HEK293 (cell line): ENCODE data around the gene IL9.

Experiments used
- CTCF ChIA-PET: fragments of 350-600 bp; formaldehyde crosslinking; extraction: SDS; loops from one replicate; lab custom pipeline; 2021; ENCODE audit warnings: antibody characterized with exemption; lab: Yijun Ruan, JAX
- POLR2A ChIA-PET: fragments of 300-600 bp; formaldehyde crosslinking; extraction: SDS; loops from one replicate; lab custom pipeline; 2020; ENCODE audit warnings: antibody characterized with exemption, inconsistent platforms; lab: Yijun Ruan, JAX
- H3K27ac ChIP-seq: fragments of 200-500 bp; sonication (Bioruptor generic); 2 replicates; pipeline ENCODE4 v1.5.1; 2014; ENCODE audit warnings: low read depth, low read length, control low read depth, inconsistent platforms; ENCODE audit errors: extremely low read depth
- H3K36me3 ChIP-seq, 2 experiments: fragments of 200-500 bp in 1 of 2; sonication (Bioruptor generic) in 1 of 2; 1 replicate in 1 of 2; 2 replicates in 1 of 2; pipeline ENCODE4 v1.5.1; 2014 to 2017; ENCODE audit warnings: inconsistent platforms in 2 of 2, low read length in 2 of 2; ENCODE audit not compliant: control insufficient read depth in 2 of 2, insufficient read depth in 1 of 2
- H3K4me1 ChIP-seq: fragments of 200-500 bp; sonication (Bioruptor generic); 2 replicates; pipeline ENCODE4 v1.5.1; 2014; ENCODE audit warnings: mild to moderate bottlenecking, low read length, inconsistent platforms; ENCODE audit not compliant: control insufficient read depth, insufficient read depth
- H3K4me3 ChIP-seq: 2 replicates; pipeline ENCODE4 v1.5.1; 2011; ENCODE audit warnings: low read depth, mild to moderate bottlenecking, control low read depth, low read length, moderate library complexity
- H3K9me3 ChIP-seq: fragments of 200-500 bp; sonication (Bioruptor generic); 2 replicates; pipeline ENCODE4 v1.5.1; 2014; ENCODE audit warnings: low read depth, low read length, inconsistent platforms; ENCODE audit not compliant: control insufficient read depth, insufficient read depth
- BCL11A ChIP-seq: fragments of 450-650 bp; formaldehyde crosslinking; IDR thresholded peaks from 2 replicates; pipeline ENCODE4 v1.5.1; 2016; ENCODE audit warnings: low read depth, missing biosample characterization, missing genetic modification characterization
- OVOL3 ChIP-seq: fragments of 450-650 bp; formaldehyde crosslinking; IDR thresholded peaks from 2 replicates; pipeline ENCODE4 v1.5.1; 2016; ENCODE audit warnings: missing biosample characterization, missing genetic modification characterization
- PRDM1 ChIP-seq: fragments of 450-650 bp; formaldehyde crosslinking; IDR thresholded peaks from 2 replicates; pipeline ENCODE4; 2016; ENCODE audit warnings: missing biosample characterization, missing genetic modification characterization
- ZNF133 ChIP-seq: fragments of 450-650 bp; formaldehyde crosslinking; IDR thresholded peaks from 2 replicates; pipeline ENCODE4 v1.5.1; 2016; ENCODE audit warnings: missing biosample characterization, missing genetic modification characterization
- ZNF155 ChIP-seq: fragments of 450-650 bp; formaldehyde crosslinking; IDR thresholded peaks from 2 replicates; pipeline ENCODE4 v1.5.1; 2016; ENCODE audit warnings: missing biosample characterization, missing genetic modification characterization
- ZNF157 ChIP-seq: fragments of 450-650 bp; formaldehyde crosslinking; IDR thresholded peaks from 2 replicates; pipeline ENCODE4 v1.5.1; 2016; ENCODE audit warnings: missing biosample characterization, missing genetic modification characterization
- ZNF175 ChIP-seq: fragments of 450-650 bp; formaldehyde crosslinking; IDR thresholded peaks from 2 replicates; pipeline ENCODE4 v1.5.1; 2016; ENCODE audit warnings: missing biosample characterization, missing genetic modification characterization
- ZNF184 ChIP-seq: fragments of 450-650 bp; IDR thresholded peaks from 2 replicates; pipeline ENCODE4 v1.5.1; 2018; ENCODE audit warnings: missing biosample characterization, mild to moderate bottlenecking, missing genetic modification characterization
- ZNF433 ChIP-seq: fragments of 450-650 bp; formaldehyde crosslinking; IDR thresholded peaks from 2 replicates; pipeline ENCODE4 v1.5.1; 2016; ENCODE audit warnings: missing biosample characterization, missing genetic modification characterization, low read depth
- ZNF510 ChIP-seq: fragments of 450-650 bp; formaldehyde crosslinking; IDR thresholded peaks from 2 replicates; pipeline ENCODE4 v1.5.1; 2018; ENCODE audit warnings: mild to moderate bottlenecking, missing genetic modification characterization, missing biosample characterization; ENCODE audit not compliant: insufficient replicate concordance
- ZNF544 ChIP-seq: fragments of 450-650 bp; formaldehyde crosslinking; IDR thresholded peaks from 2 replicates; pipeline ENCODE4 v1.5.0; 2017; ENCODE audit warnings: missing biosample characterization, missing genetic modification characterization
- ZNF623 ChIP-seq: fragments of 450-650 bp; formaldehyde crosslinking; IDR thresholded peaks from 2 replicates; pipeline ENCODE4 v1.5.1; 2016; ENCODE audit warnings: missing biosample characterization, missing genetic modification characterization
- ZSCAN30 ChIP-seq: fragments of 450-650 bp; IDR thresholded peaks from 2 replicates; pipeline ENCODE4 v1.5.1; 2018; ENCODE audit warnings: missing biosample characterization, mild to moderate bottlenecking, missing genetic modification characterization, moderate library complexity
- TF ChIP-seq, protein P1 (sequence below): fragments of 450-650 bp; formaldehyde crosslinking; IDR thresholded peaks from 2 replicates; pipeline ENCODE4 v1.5.1; 2016; ENCODE audit warnings: missing biosample characterization, missing genetic modification characterization
- TF ChIP-seq, protein P2 (sequence below): fragments of 450-650 bp; IDR thresholded peaks from 2 replicates; pipeline ENCODE4 v1.5.1; 2018; ENCODE audit warnings: missing biosample characterization, missing genetic modification characterization
- TF ChIP-seq, protein P3 (sequence below): fragments of 450-650 bp; formaldehyde crosslinking; IDR thresholded peaks from 2 replicates; pipeline ENCODE4 v1.5.1; 2016; ENCODE audit warnings: missing biosample characterization, missing genetic modification characterization
- TF ChIP-seq, protein P4 (sequence below): fragments of 450-650 bp; IDR thresholded peaks from 2 replicates; pipeline ENCODE4 v1.5.1; 2018; ENCODE audit warnings: missing biosample characterization, mild to moderate bottlenecking, missing genetic modification characterization

Gene IL9

DNA sequence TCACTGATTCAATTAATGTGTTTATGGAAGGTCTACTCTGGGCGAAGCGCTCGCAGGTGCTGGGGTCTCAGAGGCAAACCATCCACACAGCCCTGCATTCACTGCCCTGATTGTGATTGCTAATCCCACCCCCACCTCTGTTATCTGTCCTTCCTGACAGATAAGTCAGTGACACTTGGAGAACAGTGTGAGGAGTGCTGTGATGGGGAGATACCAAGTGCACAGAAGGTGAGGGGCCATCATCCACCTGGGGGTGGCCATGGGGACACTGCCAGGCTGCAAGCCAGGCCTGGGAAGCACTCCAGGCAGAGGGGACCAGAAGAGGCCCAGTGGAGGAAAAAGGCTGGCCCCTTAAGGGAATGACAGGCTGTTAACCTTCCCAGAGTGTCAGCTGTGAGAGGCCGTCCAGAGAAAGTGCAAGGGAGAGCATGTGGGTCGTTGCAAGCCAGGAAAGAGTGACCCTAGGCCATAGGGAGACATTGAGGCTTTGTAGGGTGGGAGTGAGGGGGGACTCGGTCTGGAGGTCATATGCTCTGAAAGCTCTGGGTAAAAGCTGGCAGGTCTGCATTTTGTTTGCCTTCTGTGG lies 18.0 kb downstream of the IL9 start:
- TF ChIP-seq ZNF433 (tag by site-specific recombination) (no peak), OVOL3 (tag by site-specific recombination) (no peak), ZNF175 (tag by site-specific recombination) (no peak)
- CTCF ChIA-PET: interaction anchor here (2.7 kb wide), 1 partner anchor 335 kb away, joined by 13 read pairs; no protein-coding TSS in a partner anchor
- POLR2A ChIA-PET: no interaction called here
- peaks cover 7% of the 10 kb centered on the region for H3K4me1 ChIP-seq
- no peak overlapping the region for H3K4me3 ChIP-seq
- no peaks in the 10 kb centered on the region for H3K9me3 ChIP-seq
- H3K36me3 ChIP-seq: no peaks in the 10 kb centered on the region
- H3K27ac ChIP-seq: no peak overlapping the region

DNA sequence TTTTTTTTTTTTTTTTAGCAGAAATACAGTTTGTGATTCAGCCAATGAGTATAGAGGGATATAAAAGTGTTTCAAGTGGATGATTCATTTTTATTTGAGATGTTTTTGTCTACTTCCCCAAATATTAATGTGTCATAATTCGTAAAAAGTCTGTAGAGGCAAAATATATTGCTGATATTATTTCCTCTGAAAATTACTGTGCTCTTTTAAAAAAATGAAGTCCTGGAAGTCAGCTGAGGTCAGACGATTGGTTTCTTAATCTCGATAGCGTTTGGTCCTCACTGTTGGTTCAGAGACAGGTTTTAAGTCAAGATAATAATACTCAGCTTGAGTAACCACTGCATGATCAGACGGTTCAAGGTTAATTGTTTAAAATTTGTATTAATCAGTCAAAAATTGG lies 19.5 kb downstream of the IL9 start:
- ChIA-PET CTCF (interaction anchor here (0.6 to 2.7 kb wide), 8 partner anchors 10 to 419 kb away, joined by 3 to 13 read pairs (median 4); no protein-coding TSS in a partner anchor), POLR2A (no interaction called here)
- TF ChIP-seq, protein P1, sequence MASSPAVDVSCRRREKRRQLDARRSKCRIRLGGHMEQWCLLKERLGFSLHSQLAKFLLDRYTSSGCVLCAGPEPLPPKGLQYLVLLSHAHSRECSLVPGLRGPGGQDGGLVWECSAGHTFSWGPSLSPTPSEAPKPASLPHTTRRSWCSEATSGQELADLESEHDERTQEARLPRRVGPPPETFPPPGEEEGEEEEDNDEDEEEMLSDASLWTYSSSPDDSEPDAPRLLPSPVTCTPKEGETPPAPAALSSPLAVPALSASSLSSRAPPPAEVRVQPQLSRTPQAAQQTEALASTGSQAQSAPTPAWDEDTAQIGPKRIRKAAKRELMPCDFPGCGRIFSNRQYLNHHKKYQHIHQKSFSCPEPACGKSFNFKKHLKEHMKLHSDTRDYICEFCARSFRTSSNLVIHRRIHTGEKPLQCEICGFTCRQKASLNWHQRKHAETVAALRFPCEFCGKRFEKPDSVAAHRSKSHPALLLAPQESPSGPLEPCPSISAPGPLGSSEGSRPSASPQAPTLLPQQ (tag by site-specific recombination): no peak
- TF ChIP-seq ZNF155 (tag by site-specific recombination) (no peak), ZSCAN30 (tag by site-specific recombination) (no peak), ZNF623 (tag by site-specific recombination) (no peak), BCL11A (tag by site-specific recombination) (no peak), ZNF510 (tag by site-specific recombination) (no peak), PRDM1 (tag by site-specific recombination) (no peak), ZNF544 (no peak), ZNF184 (tag by site-specific recombination) (no peak), ZNF133 (tag by site-specific recombination) (no peak), ZNF157 (tag by site-specific recombination) (no peak)
- TF ChIP-seq, protein P2, sequence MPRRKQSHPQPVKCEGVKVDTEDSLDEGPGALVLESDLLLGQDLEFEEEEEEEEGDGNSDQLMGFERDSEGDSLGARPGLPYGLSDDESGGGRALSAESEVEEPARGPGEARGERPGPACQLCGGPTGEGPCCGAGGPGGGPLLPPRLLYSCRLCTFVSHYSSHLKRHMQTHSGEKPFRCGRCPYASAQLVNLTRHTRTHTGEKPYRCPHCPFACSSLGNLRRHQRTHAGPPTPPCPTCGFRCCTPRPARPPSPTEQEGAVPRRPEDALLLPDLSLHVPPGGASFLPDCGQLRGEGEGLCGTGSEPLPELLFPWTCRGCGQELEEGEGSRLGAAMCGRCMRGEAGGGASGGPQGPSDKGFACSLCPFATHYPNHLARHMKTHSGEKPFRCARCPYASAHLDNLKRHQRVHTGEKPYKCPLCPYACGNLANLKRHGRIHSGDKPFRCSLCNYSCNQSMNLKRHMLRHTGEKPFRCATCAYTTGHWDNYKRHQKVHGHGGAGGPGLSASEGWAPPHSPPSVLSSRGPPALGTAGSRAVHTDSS (tag by site-specific recombination): no peak
- TF ChIP-seq, protein P3, sequence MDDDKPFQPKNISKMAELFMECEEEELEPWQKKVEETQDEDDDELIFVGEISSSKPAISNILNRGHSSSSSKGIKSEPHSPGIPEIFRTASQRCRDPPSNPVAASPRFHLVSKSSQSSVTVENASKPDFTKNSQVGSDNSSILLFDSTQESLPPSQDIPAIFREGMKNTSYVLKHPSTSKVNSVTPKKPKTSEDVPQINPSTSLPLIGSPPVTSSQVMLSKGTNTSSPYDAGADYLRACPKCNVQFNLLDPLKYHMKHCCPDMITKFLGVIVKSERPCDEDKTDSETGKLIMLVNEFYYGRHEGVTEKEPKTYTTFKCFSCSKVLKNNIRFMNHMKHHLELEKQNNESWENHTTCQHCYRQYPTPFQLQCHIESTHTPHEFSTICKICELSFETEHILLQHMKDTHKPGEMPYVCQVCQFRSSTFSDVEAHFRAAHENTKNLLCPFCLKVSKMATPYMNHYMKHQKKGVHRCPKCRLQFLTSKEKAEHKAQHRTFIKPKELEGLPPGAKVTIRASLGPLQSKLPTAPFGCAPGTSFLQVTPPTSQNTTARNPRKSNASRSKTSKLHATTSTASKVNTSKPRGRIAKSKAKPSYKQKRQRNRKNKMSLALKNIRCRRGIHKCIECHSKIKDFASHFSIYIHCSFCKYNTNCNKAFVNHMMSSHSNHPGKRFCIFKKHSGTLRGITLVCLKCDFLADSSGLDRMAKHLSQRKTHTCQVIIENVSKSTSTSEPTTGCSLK (tag by site-specific recombination): no peak
- TF ChIP-seq, protein P4, sequence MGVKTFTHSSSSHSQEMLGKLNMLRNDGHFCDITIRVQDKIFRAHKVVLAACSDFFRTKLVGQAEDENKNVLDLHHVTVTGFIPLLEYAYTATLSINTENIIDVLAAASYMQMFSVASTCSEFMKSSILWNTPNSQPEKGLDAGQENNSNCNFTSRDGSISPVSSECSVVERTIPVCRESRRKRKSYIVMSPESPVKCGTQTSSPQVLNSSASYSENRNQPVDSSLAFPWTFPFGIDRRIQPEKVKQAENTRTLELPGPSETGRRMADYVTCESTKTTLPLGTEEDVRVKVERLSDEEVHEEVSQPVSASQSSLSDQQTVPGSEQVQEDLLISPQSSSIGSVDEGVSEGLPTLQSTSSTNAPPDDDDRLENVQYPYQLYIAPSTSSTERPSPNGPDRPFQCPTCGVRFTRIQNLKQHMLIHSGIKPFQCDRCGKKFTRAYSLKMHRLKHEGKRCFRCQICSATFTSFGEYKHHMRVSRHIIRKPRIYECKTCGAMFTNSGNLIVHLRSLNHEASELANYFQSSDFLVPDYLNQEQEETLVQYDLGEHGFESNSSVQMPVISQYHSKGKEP (tag by site-specific recombination): no peak
- Histone ChIP-seq H3K27ac (no peak overlapping the region), H3K4me3 (no peak overlapping the region), H3K36me3 (no peaks in the 10 kb centered on the region), H3K4me1 (peaks cover 7% of the 10 kb centered on the region), H3K9me3 (no peaks in the 10 kb centered on the region)
